GM19438 (cell line): ENCODE data around the gene ASB1.

ENCODE experiments used
- ATAC-seq: cut with Tn5 transposase; IDR thresholded peaks from one replicate; pipeline ENCODE4 v1.9.1; 2021; ENCODE audit warnings: low read depth; ENCODE audit not compliant: unreplicated experiment

Gene ASB1

DNA sequence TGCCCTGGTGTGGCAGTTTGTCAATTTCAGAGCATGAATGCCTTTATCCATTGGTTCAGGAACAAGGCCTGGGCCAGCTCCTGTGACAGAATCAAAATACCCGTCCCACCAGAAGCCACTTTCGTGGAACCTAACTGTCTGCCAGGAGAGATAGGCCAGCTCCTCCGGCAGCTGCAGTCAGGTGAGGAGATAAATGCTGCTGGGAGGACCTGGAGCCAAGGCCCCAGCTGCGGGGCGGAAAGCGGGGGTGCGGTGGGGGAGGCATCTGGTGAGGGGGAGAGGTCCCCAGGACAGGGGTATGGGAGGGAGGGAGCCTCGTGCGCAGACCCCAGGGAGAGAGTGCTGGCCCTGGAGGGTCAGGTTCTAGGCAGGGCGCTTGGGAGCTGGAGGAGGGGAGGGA lies 4.4 kb upstream of the ASB1 start:
- ATAC-seq = no peak

DNA sequence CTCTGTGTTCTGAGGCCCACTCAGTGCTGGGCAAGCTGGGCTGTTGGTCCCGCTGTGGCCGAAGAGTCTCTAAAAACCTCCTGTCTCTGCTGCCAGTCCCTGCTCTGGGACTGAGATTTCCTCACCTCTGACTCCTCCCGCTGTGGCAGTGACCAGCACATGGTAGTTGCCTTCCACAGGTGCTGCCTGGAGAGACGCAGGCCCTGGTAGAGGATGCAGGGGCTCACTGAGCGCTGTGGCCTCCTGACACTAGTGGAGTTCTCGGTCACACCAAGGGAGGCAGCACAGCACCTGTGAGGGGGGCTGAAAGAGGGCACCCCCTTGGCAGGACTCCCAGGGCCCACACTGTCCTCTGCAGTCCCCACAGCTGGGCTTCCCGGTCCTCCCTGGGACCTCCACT lies 3.8 kb upstream of the ASB1 start:
- no peak for ATAC-seq

DNA sequence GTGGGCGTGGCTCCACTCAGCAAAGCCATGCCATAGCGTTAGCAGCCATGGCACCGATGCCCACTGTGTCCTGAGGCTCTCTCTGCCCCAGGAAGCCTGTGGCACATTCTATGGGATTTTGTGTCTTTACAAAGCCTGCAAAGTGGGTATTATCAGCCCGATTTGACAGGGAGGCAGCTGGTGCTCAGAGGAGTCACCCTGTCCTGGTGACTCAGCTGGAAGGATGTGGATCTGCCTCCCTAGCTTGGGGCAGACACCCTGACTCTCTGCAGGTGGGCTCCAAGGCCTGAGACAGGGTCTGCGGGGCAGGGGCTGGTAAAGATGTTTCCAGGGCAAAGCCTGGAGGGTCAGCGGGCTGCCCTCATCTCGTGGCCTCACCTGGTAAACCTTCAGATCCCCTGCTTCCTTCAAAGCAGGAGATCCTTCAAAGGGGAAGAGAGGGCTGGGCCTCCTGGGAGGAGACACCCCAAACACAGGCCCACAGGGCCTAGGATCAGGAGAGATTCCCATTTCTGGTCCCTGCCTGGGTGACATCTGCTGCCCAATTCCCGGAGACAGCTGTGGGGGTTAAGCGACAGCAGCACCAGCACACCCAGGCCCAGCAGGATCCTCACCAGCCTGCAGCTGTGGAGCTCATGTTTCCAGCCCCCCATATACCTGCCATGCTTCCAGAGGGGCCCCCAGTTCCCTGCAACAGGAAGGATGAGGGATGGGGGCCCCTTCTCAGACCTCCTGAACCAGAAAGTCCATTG lies 3.0 kb upstream of the ASB1 start:
- ATAC-seq = no peak

DNA sequence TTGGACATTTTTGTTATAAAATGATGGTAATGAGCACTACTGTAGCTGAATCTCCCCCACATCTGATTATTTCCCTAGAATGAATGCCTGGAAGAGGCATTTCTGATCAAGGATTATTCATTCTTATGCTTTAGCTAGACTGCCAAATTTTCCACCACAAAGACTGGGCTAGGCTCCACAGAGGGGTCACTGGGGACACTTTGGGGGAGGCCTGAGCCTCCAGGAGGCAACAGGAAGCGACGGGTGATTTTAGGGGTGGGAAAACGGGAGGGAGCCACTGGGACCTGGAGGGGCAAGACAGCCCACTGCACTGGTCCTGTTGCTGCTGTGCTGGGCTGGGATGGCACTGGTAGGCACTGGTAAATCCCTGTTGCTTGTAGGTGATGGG lies 2.4 kb upstream of the ASB1 start:
- no peak for ATAC-seq

DNA sequence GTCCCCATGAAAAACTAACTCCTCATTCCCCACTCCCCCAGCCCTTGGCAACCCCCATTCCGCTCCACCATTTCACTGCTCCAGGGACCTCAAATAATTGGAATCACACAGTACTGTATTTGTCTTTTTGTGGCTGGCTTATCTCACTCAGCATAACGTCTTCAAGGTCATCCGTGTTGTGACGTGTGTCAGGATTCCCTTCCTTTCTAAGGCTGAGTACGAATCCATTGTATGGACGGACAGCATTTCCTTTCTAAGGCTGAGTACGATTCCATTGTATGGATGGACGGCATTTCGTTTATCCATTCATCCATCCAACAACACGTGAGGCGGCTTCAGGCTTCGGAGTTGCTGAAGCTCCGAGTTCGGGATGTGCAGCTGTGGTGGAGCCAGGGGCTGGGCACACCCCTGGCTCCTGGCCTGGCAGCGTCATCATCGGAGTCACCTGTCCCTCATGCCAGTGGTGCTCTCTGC lies 1.2 kb upstream of the ASB1 start:
- no peak for ATAC-seq

DNA sequence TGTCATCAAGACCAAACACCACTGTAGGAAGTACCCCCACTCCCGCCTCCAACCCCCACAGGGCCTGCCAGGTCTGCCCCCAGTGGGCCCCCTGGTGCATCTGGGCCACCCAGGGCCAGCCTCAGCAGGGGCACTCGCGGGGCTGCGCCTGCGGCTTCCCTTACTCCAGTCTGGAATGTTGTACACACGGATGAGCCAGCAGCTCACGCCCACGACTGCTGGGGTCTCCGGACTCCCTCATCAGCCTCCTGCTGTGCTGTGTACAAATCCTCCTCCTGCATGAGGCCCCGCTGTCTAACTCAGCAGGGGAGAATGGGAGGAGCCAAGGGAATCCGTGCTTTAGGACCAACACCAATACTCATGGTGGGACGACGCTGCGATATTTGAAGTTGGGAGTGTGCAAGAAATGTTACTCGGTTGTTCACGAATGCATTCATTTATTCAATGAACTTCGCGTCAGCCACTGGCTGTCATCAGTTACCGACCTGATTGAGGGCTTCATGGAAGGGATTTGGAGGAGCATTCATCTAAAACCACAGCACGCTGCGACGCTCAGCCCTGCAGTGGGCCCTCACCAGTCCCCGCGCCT lies 654 bp upstream of the ASB1 start:
- peak; percentile 8 for ATAC-seq

DNA sequence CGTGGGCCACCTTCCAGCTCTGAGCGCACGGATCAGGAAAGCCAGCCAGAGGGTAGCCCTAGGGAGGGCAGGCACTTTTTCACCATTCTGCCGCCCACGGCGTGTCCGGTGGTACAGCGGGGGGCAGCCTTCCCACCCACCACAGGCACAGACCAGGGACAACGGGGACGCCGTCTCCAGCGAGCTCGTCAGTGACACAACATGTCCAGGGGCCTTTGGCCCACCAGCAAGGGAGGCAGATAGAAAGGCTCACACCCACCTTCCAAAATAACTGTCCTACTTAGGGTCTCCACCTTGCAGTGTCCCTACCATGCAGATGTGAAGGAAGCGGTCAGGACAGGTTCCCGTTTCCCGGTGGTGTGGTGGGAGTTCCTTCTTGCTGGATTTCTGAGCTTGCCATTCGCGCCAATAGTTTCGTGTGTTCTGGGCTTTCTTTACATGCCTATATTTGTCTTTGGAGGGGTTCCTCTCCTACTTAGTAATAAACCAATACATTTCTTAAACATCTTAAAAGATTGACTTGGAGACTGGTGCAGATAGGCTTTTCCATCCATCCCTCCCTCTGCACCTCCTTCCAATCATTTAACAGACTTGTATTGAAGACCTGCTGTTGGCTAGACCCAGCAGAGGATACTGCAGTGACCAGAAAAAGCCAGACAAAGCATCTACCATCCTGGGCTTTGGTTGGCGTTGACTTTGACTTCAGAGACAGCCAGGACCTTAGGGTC lies 872 bp downstream of the ASB1 start:
- ATAC-seq = peak; percentile 9

DNA sequence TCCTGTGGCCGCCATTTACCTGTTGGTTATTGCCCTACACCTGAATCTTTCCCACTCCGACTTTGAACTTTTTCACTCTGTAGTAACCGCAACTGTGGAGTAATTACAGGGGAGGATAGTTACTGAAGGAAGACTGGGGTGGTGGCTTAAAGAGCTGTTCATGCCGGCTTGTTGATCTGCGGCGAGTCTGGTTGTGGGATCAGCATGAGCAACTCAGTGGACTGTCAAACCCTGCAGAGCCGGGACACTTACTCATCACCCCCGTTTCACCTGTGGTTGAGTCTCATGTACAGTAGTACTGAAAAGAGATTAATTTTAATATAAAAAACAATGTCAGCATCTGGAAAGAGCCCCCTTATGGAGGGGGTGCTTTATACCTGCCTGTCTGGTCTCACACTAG lies 2.1 kb downstream of the ASB1 start:
- no peak for ATAC-seq

DNA sequence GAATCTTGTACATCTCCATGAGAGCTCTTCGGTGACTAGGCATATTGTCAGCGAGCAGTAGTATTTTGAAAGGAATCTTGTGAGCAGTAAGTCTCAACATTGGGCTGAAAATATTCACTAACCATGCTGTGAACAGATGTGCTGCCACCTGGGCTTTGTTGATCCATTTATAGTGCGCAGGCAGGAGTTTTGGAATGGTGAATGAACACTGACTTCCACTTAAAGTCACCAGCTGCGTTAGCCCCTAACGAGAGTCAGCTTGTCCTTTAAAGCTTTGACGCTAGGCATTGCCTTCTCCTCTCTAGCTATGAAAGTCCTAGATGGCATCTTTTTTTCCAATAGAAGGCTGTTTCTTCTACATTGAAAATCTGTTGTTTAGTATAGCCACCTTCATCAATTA lies 4.1 kb downstream of the ASB1 start:
- no peak for ATAC-seq

DNA sequence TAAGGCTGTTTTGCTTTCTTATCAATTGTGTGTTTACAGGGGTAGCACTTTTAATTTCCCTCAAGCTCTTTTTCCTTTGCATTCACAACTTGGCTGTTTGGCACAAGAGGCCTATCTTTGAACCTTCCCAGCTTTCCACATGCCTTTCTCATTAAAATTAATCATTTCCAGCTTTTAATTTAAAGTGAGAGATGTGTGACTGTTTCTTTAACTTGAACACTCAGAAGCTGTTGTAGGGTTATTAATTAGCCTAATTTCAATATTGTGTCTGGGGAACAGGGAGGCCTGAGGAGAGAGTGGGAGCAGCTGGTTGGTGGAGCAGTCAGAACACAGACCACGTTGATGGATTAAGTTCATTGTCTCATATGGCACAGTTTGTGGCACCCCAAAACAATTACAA lies 4.7 kb downstream of the ASB1 start:
- no peak for ATAC-seq

DNA sequence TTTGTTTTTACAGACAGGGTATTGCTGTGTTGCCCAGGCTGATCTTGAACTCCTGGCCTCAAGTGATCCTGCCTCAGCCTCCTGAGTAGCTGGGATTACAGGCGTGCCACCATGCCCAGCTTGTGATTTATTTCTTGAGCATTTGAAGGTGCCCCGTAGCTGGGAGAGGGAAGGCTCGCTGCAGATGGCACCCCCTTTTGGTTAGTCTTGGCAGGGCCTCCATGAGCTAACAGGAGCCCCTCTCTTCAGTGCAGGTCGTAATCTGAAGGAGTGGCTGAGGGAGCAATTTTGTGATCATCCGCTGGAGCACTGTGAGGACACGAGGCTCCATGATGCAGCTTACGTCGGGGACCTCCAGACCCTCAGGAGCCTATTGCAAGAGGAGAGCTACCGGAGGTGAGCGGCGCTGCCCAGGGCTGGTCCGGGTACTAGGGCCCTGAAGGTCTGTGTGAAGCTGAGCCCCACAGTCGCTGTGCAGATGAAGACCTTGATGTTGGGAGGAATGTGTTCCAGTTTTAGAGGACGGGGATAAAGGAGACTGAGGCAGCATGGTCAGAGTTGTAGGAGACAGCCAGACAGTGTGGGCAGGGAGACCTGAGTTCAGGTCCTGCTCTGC lies 6.7 kb downstream of the ASB1 start:
- no peak for ATAC-seq

DNA sequence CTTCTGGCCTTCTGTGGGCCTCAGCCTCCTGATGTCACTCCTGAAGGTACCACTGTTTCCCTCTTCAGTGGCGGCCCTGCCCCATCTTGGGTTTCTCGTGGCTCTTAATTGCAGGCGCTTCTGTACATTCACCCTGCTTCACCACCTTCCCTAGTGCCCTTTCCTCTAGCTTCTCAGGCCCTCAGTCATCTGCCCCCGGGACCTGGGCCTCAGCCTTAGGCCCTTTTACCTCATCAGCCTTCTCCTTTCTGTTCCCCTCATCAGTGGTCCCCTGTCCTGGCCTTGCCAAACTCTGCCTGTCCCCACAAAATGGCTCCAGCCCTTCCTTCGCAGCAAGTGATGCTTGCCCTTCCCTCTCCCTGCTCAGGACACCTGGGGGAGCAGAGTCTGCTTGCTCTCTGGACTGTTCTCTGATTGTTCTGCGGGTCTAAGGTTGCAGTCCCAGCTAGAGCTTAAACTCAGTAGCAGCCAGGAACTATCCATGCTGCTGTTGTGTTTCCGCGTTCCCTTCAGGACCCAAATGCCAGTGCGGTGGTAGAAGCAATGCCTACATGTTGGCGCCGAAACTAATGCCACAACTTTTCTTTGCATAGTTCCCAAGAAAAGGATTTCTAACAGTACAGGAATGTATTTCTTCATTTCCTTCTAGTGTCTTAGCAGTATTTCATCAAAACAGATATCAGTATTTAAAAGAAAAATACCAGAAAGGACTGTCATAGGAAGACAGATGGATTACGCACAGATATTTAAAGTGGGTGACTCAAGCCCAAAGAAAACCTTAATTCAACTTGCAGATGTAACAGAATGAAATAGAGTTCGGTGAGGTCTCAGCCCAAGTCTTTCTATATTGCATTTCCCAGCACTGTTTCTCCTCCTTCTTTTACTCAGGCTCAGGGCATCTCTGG lies 7.5 kb downstream of the ASB1 start:
- ATAC-seq = no peak

DNA sequence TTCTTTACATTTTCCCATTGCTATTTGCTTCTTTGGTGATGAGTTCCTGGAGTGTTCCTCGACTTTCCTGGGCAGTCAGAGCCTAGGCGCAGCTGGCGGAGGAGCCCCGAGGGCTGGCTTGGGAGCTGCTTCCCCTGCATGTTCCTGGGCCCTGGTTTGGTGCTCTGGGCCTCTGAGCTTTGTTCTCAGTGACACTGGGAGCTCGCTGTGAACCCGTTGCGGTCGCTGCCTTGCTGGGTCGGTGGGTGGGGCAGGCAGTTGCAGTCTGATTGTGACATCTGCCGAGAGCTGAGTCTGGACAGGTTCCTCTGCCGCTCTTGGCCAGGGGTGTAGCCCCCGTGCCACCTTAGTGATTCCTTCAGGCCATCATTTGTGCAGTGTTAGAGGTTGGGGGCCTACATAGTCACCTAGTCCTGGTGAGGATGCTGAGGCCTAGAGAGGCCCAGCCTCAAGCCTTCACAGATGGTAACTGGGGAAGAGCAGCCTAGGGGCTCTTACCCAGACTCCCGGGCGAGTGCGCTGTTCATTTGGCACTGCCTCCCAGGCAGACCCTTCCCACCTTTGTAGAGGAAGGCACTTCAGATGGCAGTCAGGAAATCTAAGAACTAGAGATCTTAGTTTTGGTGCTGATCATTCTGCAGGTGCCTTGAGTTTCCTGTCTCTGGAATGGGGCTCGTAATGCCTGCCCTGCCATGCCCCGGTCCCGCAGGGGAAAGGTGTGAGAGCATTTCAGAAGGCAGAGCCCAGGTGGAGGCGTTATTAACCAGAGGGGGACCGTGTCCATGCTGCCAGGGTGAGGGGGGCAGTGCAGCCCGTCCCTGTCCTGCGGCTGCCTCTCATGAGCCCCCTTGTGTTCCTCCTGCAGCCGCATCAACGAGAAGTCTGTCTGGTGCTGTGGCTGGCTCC lies 8.4 kb downstream of the ASB1 start:
- ATAC-seq = no peak

DNA sequence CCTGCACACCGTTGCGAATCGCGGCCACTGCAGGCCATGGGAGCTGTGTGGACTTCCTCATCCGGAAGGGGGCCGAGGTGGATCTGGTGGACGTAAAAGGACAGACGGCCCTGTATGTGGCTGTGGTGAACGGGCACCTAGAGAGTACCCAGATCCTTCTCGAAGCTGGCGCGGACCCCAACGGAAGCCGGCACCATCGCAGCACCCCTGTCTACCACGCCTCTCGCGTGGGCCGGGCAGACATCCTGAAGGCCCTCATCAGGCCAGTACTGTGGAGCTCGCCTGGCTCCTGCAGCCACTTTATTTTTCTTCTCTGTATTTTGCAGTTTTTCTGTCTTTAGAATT lies 9.0 kb downstream of the ASB1 start:
- no peak for ATAC-seq

DNA sequence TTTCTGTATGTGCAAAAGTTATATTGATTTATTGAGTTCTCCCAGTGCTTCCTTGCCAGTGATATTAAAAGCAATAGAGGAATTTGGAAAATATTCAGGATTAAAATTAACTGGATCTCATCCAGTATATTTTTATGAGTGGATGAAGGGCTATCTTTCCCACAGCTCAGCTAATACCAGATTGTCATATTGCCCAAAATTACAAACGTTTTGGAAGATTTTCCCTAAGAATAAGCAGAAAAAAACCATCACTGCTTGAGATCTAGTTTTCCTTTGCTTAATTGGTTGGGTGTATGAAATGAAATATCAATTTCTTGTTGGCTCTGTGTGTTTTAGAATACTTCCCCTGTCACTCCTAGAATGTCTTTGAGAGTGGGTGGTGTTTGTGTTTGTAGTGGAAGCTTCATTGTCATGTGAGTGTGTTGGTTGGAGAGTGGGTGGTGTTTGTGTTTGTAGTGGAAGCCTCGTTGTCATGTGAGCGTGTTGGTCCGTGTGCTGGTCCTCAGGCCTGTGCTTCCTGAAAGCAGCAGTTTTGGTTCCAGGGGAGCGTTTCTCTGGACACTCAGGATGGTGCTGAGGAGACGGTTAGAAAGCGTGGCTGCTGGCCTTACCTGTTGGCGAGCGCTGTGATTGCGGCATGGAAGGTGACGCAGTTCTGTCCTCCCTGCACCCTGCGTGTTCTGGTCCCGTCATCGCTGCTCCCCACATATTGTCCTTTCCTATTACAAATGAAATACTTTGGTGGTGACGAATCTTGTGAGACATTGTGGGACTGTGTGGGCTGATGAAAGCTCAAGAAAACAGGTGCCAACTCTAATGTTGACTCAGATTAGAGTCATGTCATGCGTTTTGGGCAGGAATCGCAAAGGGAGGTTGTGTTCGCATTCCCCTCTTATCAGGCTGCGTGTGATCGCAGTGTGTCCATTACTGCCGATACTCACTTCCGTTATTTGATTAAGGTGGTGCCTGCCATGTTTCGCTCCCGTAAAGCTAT lies 12.4 kb downstream of the ASB1 start:
- ATAC-seq = no peak

DNA sequence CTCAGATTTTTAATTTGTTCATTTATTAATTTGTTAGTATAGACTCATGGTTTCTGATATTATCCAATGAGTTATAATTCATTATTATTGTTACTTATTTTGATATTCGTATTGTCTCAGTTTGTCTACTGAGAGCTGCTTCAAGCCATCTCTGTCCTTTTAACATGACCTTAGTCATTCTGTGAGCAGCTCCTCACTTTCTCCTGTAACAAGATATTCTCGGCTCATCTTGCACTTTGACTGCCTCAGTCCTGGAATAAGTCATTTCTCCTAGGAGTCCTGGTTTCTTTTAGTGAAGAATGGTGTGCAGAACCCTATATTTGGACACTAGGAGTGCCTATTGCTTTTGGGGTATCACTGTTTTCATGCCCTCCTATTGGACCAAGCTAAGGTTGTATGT lies 13.2 kb downstream of the ASB1 start:
- ATAC-seq = no peak

DNA sequence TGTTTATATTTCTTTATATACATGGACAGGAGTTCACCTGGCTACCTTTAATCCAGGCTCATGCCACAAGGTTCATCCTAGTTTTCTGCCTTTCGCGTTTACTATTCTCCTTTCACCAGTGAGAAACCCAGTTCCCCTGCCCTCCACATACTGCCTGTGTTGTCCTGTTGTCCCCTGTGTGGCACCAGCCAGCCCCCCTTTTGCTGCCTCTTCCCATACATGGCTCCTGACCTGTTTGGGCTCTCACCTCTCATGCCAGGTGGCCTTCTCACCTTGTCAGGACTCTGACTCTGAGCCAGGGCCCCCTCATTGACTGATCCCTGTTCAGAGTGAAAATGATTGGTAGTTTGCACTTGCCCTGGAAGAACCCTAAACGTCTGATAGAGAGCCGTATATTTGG lies 13.6 kb downstream of the ASB1 start:
- ATAC-seq = no peak

DNA sequence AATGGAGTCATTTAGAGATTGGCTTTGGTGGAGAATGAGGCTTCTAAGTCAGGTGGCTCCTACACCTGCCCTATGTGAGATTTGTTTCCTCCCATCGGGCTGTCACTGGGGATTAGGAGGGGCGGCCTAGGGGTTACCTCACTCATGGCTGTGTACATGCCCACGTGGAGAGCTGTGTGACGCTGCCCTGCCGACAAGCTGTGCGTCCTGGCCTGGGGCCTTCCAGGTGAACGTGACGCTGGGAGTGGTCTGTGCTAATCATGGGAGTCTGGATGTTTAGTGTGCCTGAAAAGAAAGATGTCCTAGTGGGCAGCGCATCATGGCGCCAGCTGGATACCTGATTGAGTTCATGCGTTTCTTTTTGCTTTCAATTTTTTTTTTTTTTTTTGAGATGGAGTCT lies 14.0 kb downstream of the ASB1 start:
- ATAC-seq = no peak
